ENCODE data around the gene LCTL. TPM values are rescaled to one million over a fixed set of nuclear protein-coding genes. Genes with fewer than 3 reads are reported as not detected.
"Not testable (repeated sequence)": the region's sequence is repeated elsewhere in the genome, so short reads cannot be mapped to it uniquely, and the experiment has no call there.

Gene LCTL
- total RNA-seq, 1 donor from 2014 or later, result not detected

- no peak for DNase-seq (ENCODE audit: low read depth in 2 of 2)
Observed at GRCh38 chr15:66592505-66593218, 26.9 kb upstream of the LCTL start.

GRCh38 chr15:66591322-66591862 is 25.6 kb upstream of the LCTL start:
- no peak for DNase-seq (ENCODE audit: low read depth in 2 of 2)

GRCh38 chr15:66590435-66590834 is 24.6 kb upstream of the LCTL start:
- no peak for DNase-seq (ENCODE audit: low read depth in 2 of 2)

GRCh38 chr15:66589429-66589828 is 23.6 kb upstream of the LCTL start:
- DNase-seq (ENCODE audit: low read depth in 2 of 2), result not testable (repeated sequence)

DNA sequence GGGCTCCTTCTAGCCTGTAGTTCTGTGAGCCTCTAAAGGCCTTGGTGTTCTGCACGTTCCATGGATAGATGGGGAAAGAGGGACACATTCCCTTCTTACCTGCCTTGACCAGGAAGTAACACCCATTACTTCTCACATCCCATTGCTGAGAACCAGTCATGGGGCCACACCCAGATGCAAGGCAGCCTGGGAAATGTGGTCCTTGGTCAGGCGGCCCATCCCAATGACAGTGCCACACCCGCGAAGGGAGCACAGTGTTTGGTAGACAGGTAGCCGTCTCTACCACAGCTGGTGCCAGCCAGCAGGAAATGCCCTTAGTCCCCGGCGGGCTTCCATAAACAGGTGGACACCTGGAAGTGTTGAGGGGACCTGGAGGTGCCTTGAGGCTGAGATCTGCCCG is 23.2 kb upstream of the LCTL start:
- no peak for DNase-seq (ENCODE audit: low read depth in 2 of 2)

DNA sequence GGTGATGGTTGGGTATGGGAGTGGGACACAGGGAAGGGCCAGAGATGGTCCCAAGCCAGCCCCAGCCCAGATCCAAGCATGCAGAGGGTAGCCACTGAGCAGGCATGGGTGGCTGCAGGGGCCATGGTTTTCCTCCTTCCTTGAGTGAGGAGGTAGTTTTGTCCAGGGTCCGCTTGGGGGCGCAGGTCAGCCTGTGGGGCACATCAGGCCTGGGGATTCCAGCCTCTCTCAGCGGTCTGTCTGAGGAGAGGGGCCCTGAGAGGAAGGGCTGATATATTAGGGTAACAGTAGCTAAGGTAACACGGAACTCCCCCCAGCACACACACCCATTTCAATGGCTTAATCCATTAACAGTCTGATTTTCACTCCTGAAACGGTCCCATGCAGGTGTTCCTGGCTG is 22.7 kb upstream of the LCTL start:
- no peak for DNase-seq (ENCODE audit: low read depth in 2 of 2)

- DNase-seq (ENCODE audit: low read depth in 2 of 2), result no peak
Observed at GRCh38 chr15:66587749-66588148, 22.0 kb upstream of the LCTL start.

GRCh38 chr15:66587020-66587419 is 21.2 kb upstream of the LCTL start:
- DNase-seq (ENCODE audit: low read depth in 2 of 2), result no peak

DNA sequence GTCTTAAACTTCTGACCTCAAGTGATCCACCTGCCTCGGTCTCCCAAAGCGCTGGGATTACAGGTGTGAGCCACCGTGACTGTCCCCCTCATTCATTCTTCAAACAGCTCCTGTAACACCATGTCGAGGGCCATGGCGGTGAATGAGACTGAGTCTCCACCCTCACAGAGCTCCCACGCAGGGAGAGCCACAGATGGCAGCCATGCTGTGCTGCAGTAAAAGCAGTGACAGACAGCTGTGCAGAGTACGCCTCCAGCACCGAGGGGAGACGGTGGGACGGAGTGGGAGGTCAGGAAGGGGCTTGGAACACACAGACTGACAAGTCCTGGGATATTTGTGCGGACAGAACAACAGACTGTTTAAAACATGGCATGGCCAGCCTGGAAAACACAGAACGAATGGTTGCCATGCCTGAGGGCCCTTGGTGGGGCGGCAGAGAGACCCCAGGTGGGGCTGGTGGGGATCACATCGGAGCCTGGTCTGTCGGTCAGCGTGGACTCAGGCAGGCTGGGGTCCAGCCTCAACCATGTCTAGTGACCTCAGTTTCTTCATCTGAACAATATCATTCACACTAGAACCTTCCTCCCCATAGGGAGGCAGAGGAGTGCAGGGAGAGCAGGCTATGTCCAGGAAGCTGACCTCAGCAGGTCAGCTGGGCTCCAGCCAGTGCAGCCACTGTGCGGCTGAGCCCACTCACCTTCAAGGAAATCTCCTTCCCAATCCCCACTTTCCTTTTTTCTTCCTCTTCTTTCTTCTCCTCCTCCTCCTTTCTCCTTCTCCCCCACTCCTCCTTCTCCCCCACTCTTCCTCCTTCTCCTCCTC is 20.6 kb upstream of the LCTL start:
- no peak for DNase-seq (ENCODE audit: low read depth in 2 of 2)

GRCh38 chr15:66581972-66582537 is 16.3 kb upstream of the LCTL start:
- DNase-seq (ENCODE audit: low read depth in 2 of 2), result peak in 1 of 2 donors; percentile 70

DNA sequence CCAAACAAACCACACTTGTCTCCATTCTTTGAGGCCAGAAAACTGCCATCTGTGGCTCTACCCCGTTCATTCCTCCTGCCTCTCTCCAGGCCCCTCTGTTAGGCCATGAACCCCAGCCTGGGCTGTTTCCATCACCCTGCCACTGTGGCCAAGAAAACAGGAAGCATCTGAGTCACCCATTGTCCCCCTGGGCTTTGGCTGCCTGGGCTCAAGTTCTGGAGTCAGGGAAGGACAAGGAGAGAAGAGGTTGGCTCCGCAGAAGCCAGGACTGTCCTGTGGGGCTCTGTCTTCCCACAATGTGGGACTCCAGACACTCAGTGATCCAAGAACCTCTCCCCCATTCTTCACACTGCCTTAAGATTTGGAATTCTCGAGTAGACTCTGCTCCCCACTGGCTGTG is 14.8 kb upstream of the LCTL start:
- DNase-seq (ENCODE audit: low read depth in 2 of 2), result peak; percentile 47 to 85

DNA sequence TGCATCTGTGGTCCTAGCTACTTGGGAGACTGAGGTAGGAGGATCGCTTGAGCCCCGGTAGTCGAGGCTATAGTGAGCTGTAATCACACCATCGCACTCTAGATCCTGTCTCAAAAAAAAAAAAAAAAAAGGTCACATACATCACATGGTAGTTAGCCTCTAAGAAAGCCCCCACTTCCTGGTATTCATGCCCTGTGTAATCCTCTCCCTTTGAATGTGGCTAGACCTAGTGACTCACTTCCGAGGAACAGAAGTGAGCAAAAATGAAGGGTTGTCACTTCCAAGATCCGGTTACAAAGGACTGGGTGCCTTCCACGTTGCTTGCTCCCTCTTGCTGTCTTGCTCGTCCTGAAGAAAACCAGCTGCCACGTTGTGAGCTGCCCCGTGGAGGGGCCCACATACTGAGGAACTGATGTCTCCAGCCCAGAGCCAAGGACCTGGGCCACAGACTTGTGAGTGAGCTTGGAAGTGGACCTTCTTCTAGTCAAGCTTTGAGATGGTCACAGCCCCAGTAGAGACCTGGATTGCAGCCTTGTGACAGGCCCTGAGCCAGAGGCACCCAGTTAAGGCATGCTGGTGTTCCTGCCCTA is 12.6 kb upstream of the LCTL start:
- peak in 1 of 2 donors; percentile 78 for DNase-seq (ENCODE audit: low read depth in 2 of 2)

DNA sequence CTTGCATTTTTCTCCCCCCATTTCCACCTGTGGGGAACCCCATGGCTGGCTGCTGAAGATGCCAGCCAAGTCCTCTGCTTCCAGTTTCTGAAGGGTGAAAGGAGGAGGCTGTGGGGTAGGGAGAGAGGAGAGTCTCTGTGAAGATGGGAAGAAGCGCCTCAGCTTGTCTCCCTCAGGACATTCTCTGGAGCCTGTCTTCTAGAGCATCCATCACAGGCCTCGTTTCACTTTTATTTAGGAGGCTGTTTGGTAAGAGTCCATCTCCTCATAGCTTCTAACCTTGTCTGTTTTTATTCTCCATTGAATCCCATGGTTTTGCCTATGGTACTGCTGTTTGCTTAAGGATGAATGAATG is 8.8 kb upstream of the LCTL start:
- no peak for DNase-seq (ENCODE audit: low read depth in 2 of 2)

- no peak for DNase-seq (ENCODE audit: low read depth in 2 of 2)
Observed at GRCh38 chr15:66573719-66574595, 8.2 kb upstream of the LCTL start.

GRCh38 chr15:66573348-66573718 is 7.5 kb upstream of the LCTL start:
- no peak for DNase-seq (ENCODE audit: low read depth in 2 of 2)

- DNase-seq (ENCODE audit: low read depth in 2 of 2), result no peak
Observed at GRCh38 chr15:66572146-66572545, 6.3 kb upstream of the LCTL start.

GRCh38 chr15:66570842-66571478 is 5.2 kb upstream of the LCTL start:
- DNase-seq (ENCODE audit: low read depth in 2 of 2), result no peak

- no peak for DNase-seq (ENCODE audit: low read depth in 2 of 2)
Observed at GRCh38 chr15:66570327-66570726, 4.5 kb upstream of the LCTL start.

GRCh38 chr15:66569461-66570137 is 3.8 kb upstream of the LCTL start:
- no peak for DNase-seq (ENCODE audit: low read depth in 2 of 2)

GRCh38 chr15:66567897-66568296 is 2.1 kb upstream of the LCTL start:
- no peak for DNase-seq (ENCODE audit: low read depth in 2 of 2)
